Esophagus (tissue), 2 donors: ENCODE data around the gene NEIL3. TPM values are rescaled to one million over a fixed set of nuclear protein-coding genes. Genes with fewer than 3 reads are reported as not detected.
"Not testable (repeated sequence)": the region's sequence is repeated elsewhere in the genome, so short reads cannot be mapped to it uniquely, and the experiment has no call there.

Experiments used
- H3K27ac ChIP-seq, 2 donors: one replicate each; pipeline ENCODE4 v1.5.1; 2013; ENCODE audit warnings: low read depth in 2 of 2, mild to moderate bottlenecking in 2 of 2, inconsistent platforms in 1 of 2, low read length in 1 of 2, moderate library complexity in 1 of 2
- H3K27me3 ChIP-seq, 2 donors: one replicate each; pipeline ENCODE4 v1.6.1; 2013; ENCODE audit warnings: low read length in 2 of 2, control low read depth in 1 of 2, mild to moderate bottlenecking in 1 of 2; ENCODE audit not compliant: insufficient read depth in 2 of 2, control insufficient read depth in 1 of 2
- H3K36me3 ChIP-seq, 2 donors: one replicate each; pipeline ENCODE4 v1.6.1; 2013; ENCODE audit warnings: low read length in 1 of 2; ENCODE audit not compliant: control insufficient read depth in 2 of 2, insufficient read depth in 2 of 2
- H3K4me1 ChIP-seq, 2 donors: one replicate each; pipeline ENCODE4 v1.6.1; 2013; ENCODE audit warnings: low read length in 1 of 2; ENCODE audit not compliant: control insufficient read depth in 2 of 2, insufficient read depth in 2 of 2
- H3K4me3 ChIP-seq, 2 donors: one replicate each; pipeline ENCODE4 v1.5.1; 2013; ENCODE audit warnings: low read length in 2 of 2, mild to moderate bottlenecking in 2 of 2, low read depth in 1 of 2, moderate library complexity in 1 of 2
- H3K9me3 ChIP-seq, 2 donors: one replicate each; pipeline ENCODE4 v1.6.1; 2013; ENCODE audit warnings: mild to moderate bottlenecking in 2 of 2, low read depth in 1 of 2, low read length in 1 of 2, moderate library complexity in 1 of 2; ENCODE audit not compliant: control insufficient read depth in 2 of 2, insufficient read depth in 1 of 2
- WGBS, 2 donors: extraction: QIAGEN DNeasy Blood & Tissue Kit; methylation state at CpG; one replicate each; pipeline ENCODE4 v1.1.7; 2013; 5-methylcytosine and 5-hydroxymethylcytosine counted together
- polyA plus RNA-seq, 2 donors: library from polyadenylated mRNA; stranded (reverse); fragments of 200-250 nt; gene quantifications; one replicate each; pipeline ENCODE4 v1.2.3, GENCODE V29; 2013
- donor health status: healthy with polysubstance abuse.
- donor health status: Bipolar disorder and iron deficiency.

Gene NEIL3
- polyA plus RNA-seq, 2 donors = 1.0 to 1.9 TPM

- H3K27me3 ChIP-seq = peaks cover 0 to 3% of the 10 kb centered on the region in 2 donors
- H3K9me3 ChIP-seq = peaks cover 0 to 3% of the 10 kb centered on the region in 2 donors
- H3K4me3 ChIP-seq = no peak overlapping the region
- H3K4me1 ChIP-seq = no peaks in the 10 kb centered on the region
- no peak overlapping the region for H3K27ac ChIP-seq
- WGBS, 2 donors = 97 to 99% methylated on average over 2 of the region's 2 CpGs
- no peaks in the 10 kb centered on the region for H3K36me3 ChIP-seq
These were observed 11.8 kb upstream of the NEIL3 start for GRCh38 chr4:177297785-177298391.

- peaks cover 0 to 3% of the 10 kb centered on the region in 2 donors for H3K9me3 ChIP-seq
- peaks cover 0 to 3% of the 10 kb centered on the region in 2 donors for H3K27me3 ChIP-seq
- WGBS, 2 donors = 30 to 45% methylated on average over 4 of the region's 4 CpGs
- H3K36me3 ChIP-seq = no peaks in the 10 kb centered on the region
- no peak overlapping the region for H3K27ac ChIP-seq
- H3K4me1 ChIP-seq = no peaks in the 10 kb centered on the region
- no peak overlapping the region for H3K4me3 ChIP-seq
These were observed 8.5 kb upstream of the NEIL3 start for GRCh38 chr4:177301126-177301639.

GRCh38 chr4:177302371-177303100 lies 7.1 kb upstream of the NEIL3 start:
- 92 to 93% methylated on average over 4 of the region's 4 CpGs for WGBS, 2 donors

GRCh38 chr4:177304094-177304493 lies 5.6 kb upstream of the NEIL3 start:
- Histone ChIP-seq H3K4me1 (no peaks in the 10 kb centered on the region), H3K27me3 (no peaks in the 10 kb centered on the region), H3K9me3 (no peaks in the 10 kb centered on the region), H3K27ac (no peak overlapping the region), H3K36me3 (no peaks in the 10 kb centered on the region), H3K4me3 (no peak overlapping the region)
- WGBS, 2 donors = 96 to 97% methylated on average over 4 of the region's 4 CpGs

More at GRCh38 chr4:177302371-177303100, 7.1 kb upstream of the NEIL3 start:
- Histone ChIP-seq H3K27me3 (peaks cover 0 to 3% of the 10 kb centered on the region in 2 donors), H3K4me1 (no peaks in the 10 kb centered on the region), H3K4me3 (no peak overlapping the region), H3K27ac (no peak overlapping the region), H3K9me3 (peaks cover 0 to 3% of the 10 kb centered on the region in 2 donors), H3K36me3 (no peaks in the 10 kb centered on the region)

- H3K9me3 ChIP-seq, H3K27ac ChIP-seq, H3K4me3 ChIP-seq, H3K4me1 ChIP-seq, H3K36me3 ChIP-seq, H3K27me3 ChIP-seq: not testable (repeated sequence)
- 97 to 98% methylated on average over 3 of the region's 3 CpGs for WGBS, 2 donors
These were observed 4.8 kb upstream of the NEIL3 start for GRCh38 chr4:177304864-177305263.

GRCh38 chr4:177308125-177308524 lies 1.5 kb upstream of the NEIL3 start:
- H3K9me3 ChIP-seq = no peaks in the 10 kb centered on the region
- H3K27me3 ChIP-seq = no peaks in the 10 kb centered on the region
- H3K4me1 ChIP-seq = no peaks in the 10 kb centered on the region
- no peak overlapping the region for H3K27ac ChIP-seq
- 31 to 55% methylated on average over 3 of the region's 3 CpGs for WGBS, 2 donors
- H3K36me3 ChIP-seq = no peaks in the 10 kb centered on the region
- H3K4me3 ChIP-seq = no peak overlapping the region

GRCh38 chr4:177308847-177309521 lies 690 bp upstream of the NEIL3 start:
- H3K4me1 ChIP-seq = no peaks in the 10 kb centered on the region
- H3K27me3 ChIP-seq = no peaks in the 10 kb centered on the region
- no peaks in the 10 kb centered on the region for H3K9me3 ChIP-seq
- H3K4me3 ChIP-seq = peak overlapping the region; percentile 70 to 74
- H3K27ac ChIP-seq = no peak overlapping the region
- no peaks in the 10 kb centered on the region for H3K36me3 ChIP-seq
- 47 to 50% methylated on average over 8 of the region's 8 CpGs for WGBS, 2 donors

GRCh38 chr4:177311589-177311988 lies 1.9 kb downstream of the NEIL3 start:
- Histone ChIP-seq H3K4me3 (no peak overlapping the region), H3K27me3 (no peaks in the 10 kb centered on the region), H3K4me1 (no peaks in the 10 kb centered on the region), H3K36me3 (no peaks in the 10 kb centered on the region), H3K9me3 (no peaks in the 10 kb centered on the region), H3K27ac (no peak overlapping the region)
- WGBS, 2 donors = 88 to 93% methylated on average over 7 of the region's 7 CpGs

- H3K27me3 ChIP-seq = no peaks in the 10 kb centered on the region
- no peaks in the 10 kb centered on the region for H3K4me1 ChIP-seq
- 64 to 72% methylated on average over 1 of the region's 1 CpG for WGBS, 2 donors
- no peak overlapping the region for H3K27ac ChIP-seq
- no peaks in the 10 kb centered on the region for H3K36me3 ChIP-seq
- H3K4me3 ChIP-seq = no peak overlapping the region
- H3K9me3 ChIP-seq = no peaks in the 10 kb centered on the region
These were observed 3.6 kb downstream of the NEIL3 start for GRCh38 chr4:177313263-177313662.
